GM18517 (cell line): ENCODE data around the gene ABLIM2.
"Not testable (repeated sequence)": the region's sequence is repeated elsewhere in the genome, so short reads cannot be mapped to it uniquely, and the experiment has no call there.

ENCODE experiments used
- ATAC-seq: cut with Tn5 transposase; IDR thresholded peaks from one replicate; pipeline ENCODE4 v1.9.1; 2021; ENCODE audit warnings: mild to moderate bottlenecking, moderate library complexity; ENCODE audit not compliant: unreplicated experiment

The ABLIM2 gene

DNA sequence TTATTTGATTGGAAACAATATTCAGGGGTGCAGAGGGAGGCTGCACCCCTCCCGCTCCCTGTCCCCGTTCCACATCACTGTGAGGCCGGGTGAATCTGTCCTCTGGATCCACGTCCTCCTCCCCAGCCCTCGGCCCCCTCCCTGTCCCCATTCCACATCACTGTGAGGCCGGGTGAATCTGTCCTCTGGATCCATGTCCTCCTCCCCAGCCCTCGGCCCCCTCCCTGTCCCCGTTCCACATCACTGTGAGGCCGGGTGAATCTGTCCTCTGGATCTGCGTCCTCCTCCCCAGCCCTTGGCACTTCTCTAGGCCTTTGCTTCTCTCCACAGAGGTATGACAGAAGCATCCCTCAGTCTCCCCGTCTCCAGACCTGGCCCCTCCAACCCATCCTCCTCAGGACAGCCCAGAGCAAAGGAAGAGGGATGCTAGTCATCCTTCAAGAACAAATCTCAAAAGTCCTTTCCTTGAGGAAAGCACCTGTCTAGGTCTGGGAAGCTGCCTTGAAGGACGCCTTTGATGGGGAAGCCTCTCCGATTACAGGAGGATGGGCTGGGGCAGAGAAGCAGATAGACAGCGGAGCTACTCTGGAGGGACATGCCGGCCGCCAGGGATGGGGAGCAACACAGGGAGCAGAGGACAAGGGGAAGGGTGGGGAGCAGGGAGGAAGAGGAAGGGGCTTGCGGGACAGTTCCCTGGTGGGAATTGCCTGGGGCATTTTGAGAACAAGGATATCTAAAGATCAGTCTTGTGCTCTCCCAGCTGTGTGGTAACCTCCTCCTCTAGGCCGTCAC lies 208.1 kb downstream of the ABLIM2 start:
- ATAC-seq, result no peak

DNA sequence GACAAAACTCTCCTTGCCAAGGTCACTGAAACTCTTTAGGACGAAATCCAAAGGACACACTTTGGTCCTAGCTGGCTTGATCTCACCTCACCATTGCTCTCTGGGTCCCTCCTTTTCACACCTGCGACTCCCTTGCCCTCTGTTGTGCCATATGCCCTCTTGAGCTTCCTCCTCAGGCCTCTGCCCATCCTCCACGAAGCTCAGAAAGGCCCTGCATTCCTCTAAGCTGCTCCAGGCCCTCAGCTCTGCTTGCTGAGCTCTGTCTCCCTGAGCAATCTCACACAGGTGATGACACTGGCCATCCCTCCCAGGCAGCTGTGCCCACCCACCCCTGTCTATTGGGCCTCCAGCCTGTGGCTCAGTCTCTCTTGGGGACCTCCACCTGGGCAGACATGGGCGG lies 208.9 kb downstream of the ABLIM2 start:
- ATAC-seq, result no peak

DNA sequence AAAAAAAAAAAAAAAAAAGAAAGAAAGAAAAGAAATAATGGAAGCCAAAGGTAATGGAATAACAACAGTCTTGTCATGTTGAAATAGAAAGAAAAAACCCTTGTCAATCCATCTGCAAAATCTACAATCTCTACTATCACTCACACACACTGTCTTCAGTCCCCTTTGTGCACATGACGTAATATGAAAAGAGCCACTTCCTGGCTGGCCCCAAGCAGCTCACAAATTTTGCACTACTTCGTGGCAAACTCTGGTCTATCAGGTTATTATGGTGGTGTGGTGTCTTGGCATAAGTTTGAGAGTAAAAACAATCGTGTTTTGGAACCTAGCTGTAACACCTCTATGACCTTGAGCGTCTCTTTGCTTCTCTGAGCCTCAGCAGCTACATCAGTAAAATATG lies 210.7 kb downstream of the ABLIM2 start:
- no peak for ATAC-seq

DNA sequence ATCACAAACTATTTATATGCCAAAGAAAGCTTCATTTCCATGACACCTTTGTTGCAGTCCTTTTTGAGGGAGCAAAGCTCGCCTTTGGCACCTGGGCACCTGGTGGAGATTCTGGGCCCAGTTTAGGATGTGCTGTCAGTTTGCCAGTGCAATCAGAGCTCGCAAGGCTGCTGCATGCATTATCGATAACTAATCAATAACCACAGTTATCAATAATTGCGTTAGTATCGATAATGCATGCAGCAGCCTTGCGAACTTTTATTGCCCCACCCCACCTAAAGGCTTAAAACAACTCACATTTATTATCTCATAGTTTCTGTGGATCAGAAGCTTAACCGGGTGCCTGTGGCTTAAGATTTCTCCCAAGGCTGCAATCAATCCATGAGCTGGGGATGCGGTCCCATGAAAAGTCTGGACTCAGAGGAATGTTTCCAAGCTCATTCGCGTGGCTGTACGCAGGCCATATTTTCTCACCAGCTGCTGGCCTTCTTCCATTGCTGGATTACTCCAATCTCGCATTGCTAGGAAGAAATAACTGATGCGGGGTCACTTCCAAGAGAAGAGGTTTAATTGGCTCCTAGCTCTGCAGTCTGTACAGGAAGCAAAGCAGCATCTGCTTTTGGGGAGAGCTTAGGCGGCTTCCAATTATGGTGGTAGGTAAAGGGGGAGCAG lies 212.8 kb downstream of the ABLIM2 start:
- ATAC-seq, result no peak

DNA sequence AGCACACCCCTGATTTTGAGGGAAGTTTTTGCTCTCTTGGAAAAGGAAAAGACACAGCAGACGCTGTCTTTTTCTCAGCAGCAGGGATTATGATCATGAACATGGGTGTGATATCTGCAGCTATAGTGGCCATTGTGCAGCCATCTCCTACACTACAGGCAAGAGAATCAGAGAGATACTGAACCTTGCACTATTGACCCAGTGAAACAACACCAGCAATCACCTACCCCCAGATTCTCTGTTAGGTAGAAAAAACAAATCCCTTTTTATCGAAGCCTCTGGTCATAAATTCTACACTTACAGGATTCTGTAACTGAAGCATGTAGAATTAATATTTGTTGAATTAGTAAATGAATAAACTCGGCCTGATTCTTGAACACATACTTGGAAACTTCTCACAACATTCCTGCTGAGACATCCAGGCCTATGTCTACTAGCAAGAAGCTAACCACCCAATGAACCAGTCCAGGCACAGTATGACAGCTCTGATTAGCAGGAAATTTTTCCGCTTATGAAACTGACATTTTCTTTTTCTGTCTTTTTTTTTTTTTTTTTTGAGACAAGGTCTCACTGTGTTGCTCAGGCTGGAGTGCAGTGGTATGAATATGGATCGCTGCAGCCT lies 213.9 kb downstream of the ABLIM2 start:
- ATAC-seq, result no peak

DNA sequence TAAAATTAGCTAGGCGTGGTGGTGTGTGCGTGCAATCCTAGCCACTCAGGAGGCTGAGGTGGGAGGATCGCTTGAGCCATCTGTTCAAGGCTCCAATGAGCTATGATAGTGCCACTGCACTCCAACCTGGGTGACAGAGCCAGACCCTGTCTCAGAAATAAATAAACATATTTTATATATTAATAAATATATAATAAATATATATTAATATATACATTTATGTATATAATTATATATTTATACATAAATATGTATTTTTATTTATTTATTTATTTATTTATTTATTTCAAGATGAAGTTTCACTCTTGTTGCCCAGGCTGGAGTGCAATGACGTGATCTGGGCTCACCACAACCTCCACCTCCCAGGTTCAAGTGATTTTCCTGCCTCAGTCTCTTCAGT lies 214.9 kb downstream of the ABLIM2 start:
- not testable (repeated sequence) for ATAC-seq

DNA sequence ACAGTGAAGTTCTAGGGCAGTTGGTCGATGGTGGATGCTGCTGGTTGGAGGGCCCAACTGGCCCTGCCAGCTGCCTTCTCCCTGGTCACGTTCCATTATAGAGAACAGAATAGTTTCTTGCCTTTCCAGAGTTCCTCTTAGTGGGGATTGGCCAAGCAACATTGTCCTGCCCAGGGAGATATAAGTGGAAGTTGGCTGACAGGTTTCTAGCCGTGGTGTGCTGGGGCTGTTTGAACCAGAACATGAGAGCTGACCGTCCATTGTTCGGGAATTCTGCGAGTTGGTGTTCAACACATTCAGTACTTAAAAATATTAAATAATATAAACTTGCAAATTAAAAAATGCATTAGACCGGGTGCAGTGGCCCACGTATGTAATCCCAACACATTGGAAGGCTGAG lies 215.4 kb downstream of the ABLIM2 start:
- no peak for ATAC-seq

DNA sequence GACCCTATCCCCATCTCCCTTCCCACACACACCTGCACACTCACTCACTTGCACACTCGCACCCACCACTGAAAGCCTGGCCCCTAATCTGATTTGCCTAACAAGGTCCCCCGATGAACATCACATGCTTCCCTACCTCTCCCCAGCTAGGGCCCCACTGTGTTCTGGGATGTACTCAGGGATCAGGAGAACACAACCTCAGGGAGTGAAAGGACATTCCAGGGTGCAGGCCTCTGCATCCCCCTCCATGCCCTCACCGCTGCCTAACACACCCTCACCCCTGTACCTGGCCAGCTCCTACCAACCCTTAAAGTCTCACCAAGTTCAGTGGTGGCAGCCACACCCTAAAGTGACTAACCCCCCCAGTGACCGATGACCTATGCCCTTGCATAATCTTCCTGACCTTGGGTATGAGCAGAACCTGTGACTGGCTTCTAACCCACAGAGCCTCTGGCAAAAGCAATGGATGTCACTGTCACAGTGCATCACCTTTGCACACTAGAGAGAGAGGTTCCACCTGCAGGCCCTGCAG lies 216.6 kb downstream of the ABLIM2 start:
- no peak for ATAC-seq

DNA sequence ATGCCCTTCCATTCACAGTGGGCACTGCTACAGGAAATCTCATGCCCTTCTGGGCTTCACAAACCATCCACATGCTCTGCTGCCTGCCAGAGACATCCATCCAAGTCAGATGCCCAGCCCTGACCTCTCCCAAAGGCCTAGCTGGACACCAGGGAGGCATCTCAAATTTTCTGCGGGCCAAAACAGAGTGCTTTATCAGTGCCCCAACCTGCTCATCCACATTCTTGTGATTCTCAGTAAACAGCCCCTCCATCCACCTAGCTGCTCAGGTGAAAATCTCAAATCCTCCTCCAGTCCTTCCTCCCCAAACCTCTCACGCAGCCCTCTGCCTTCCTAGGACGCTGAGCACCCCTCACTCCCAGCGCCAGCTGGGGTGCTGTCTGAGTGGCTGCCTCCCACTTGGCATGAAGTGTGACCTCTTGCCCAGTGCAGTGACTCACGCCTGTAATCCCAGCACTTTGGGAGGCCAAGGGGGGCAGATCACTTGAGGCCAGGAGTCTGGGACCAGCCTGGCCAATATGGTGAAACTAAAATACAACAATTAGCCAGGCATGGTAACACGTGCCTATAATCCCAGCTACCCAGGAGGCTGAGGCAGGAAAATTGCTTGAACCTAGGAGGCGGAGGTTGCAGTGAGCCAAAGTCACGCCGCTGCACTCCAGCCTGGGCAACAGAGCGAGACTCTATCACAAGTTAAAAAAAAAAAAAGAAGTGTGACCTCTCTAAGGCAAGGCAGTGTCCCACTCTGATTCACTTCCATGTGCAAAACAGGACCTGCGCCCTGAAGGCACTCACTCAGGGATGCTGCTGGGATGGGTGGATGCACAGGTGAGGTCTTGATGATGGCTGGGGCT lies 217.3 kb downstream of the ABLIM2 start:
- no peak for ATAC-seq

DNA sequence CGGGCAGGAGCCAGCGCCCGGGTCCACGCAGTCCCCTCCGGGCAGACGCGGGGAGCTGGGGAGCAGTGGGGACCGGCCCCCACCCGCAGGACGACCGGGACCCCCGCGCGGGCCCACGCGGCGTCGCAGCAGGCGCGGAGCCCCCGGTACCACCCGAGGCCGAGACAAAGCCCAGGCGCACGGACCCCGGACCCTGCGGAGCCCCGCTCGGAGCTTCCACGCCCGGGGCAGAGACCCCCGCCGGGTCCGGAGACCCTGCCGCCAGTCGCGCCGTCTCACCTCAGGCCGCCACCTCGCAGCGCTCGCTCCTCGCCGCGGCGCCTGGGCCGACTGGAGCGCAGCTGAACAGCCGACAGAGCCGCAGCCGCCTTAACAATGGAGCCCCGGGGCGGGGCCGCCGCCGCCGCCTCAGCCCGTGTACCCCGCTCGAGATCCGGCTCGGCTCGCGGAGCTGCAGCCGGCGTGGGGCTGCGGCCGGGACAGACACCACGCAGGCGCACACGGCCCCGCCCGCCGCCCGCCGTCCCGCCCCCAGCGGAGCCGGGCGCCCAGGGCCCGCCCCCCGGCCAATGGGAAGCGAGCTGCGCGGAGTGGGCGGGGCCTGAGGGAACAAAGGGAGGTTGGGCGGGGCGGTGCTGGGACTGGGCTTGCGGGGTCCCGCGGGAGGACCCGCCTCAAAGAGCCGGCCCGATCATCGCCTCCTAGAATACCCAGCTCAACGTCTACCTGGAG lies 219.1 kb downstream of the ABLIM2 start, which contains the start of gene AFAP1:
Gene AFAP1, minus strand, starts transcription at position 485 of the 732 bp plus-strand sequence. CDS start 67,783 bp downstream, outside the sequence.
- peak; percentile 77 for ATAC-seq

DNA sequence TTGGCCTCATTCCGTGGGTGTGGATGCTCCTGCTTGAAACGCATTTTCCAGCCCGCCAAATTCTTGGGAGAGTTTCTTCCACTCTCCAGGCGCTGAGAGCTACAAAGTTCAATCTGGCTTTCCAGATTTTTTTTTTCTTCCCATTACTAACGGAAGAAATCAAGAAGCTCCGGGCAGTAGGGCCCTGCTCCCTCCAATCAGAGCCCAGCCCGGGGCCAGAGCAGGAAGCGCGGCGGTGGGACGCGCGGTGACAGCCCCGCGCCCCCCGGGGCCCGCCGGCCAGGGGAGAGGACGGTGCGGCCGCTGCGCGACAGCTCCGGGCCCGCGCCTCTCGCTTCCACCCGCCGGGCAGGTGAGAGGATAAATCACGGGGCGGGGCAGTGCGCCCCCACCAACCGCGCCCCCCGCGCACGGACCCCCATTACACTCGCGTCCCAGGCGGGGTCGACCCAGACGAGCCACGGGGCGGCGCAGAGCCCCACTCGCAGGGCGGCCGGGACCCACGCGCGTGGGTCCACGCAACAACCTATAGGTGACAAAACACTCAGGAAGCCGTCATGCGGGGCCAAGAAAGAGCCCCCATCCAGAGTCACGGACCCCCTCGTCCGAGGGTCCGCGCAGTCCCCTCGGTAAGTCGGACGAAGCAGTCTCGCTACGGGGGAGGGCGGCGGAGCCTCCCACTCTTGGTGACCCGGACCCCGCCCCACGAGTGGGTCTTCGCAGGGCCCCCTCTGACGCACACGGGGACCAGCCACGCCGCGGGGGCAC lies 219.8 kb downstream of the ABLIM2 start:
- ATAC-seq, result no peak

DNA sequence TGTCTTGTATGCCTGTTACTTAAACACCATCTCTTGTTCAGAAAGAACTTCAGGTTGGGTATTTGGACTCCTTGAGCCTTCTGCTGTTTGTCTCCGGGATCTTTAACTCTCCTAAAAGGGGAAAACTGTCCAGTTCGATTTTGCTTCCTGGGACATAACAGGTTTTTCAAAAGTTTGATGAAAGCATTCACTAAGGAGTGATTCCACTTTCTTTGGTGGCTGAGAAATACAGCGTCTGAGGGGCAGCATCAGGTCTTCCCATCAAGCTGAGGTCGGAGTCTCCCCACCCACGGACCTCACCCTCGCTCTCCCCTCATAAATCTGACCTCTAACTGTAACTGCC lies 220.4 kb downstream of the ABLIM2 start:
- ATAC-seq, result no peak

DNA sequence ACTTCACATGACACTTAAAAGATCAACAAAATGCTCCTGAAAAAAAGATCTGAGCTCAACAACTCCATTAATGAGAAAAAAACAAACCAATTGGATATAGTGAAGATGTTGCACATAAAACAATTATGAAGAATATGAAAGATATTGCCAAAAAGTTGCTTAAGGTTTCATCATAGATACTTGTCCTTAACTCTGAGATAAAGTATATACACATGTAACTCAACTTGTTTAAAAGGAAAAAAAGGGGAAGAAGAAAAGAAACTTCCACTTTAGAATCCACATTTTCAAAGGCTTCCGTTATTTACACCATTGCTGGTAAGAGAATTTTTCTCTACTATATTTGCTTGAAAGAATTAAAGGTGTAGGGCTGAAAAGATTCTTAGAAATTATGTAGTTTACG lies 221.6 kb downstream of the ABLIM2 start:
- ATAC-seq, result no peak

DNA sequence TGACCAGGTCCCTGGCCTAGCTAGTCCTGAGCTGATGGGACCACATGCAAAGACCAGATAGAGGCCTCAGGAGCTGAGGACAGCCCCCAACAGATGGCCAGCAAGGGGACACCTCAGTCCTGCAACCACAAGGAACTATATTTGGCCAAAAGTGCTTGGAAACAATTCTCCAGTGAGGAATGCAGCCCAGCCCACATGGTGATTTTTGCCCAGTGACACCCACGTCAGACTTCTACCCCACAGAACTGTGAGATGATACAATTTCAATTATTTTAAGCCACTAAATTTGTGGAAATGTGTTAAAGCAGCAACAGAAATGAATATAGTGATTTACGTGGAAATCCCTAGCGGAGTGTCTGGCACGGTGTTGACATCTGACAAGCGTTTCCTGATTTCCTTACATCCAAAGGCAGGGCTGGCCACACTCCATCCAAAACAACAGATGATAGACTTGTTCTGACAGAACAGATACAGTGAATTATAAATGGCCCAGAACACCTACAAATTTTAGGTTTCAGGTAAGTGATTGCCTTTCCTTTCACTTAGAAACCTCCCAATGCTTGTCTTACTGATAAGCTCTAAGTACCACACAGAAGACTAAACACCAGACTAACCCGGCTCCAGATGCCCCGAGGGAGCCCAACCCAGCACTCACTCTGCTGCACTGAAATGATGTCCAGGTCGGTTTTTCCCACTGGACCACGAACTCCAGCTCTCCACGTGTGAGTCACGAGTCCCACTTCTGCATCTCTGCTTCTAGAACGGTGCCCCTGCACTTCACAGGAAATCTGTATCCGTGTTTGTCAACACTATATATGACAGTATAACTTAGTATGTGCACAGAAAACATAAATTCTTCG lies 224.7 kb downstream of the ABLIM2 start:
- ATAC-seq, result no peak

DNA sequence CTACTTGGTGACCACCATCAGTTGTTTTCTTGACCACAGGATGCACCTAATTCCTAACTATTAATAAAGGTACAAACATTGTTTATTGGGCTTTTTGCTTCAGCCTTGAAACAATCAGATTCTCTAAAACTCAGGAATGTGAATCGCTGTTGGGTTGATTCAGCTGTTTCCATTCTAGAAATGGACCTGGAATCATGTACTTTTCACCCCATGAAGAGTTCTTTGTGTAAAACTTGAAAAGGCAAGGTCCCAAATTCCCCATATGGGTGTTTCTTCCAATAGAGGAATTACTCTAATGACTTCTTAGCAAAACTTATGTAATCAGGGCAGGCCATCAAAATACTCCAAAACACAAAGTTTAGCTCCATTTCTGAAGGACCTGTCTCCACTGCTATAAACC lies 226.3 kb downstream of the ABLIM2 start:
- ATAC-seq, result no peak

DNA sequence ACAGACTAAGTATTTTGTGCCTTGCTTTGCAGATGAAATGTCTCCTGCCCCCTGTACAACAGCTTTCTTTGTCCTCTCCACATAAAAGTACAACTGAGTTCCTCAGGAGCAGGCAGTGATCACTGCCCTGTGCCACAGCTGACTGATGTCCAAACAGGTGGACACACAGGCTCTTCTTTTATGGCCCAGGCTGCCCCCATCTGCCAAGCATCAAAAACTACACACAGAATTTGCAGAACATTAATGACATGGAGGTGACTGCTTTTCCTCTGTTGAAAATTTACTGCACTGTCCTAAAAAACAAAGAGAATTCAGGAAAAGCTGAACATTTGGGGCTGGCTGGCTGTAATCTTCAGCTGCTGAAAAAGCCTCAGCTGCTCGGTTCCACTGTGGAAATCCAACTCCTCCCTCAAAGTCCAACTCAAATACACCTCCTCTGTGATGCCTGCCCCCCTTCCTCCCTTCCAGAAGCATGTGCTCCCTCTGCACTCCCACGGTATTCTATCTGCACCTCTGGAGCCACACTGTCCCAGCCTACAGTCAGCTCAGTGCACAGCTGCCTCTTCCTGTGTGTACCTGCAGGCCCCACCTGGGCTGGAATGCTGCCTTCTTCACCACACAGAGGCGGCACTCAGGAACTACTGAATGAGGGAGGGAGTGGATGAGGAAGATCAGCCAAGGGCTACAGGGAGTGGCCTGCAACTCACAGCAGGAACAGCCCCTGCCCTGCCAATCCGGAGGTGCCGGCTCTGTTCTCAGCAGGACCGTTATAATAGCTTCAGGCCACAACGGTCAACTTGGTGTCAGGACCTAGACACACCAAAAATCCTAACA lies 229.3 kb downstream of the ABLIM2 start:
- ATAC-seq, result no peak

DNA sequence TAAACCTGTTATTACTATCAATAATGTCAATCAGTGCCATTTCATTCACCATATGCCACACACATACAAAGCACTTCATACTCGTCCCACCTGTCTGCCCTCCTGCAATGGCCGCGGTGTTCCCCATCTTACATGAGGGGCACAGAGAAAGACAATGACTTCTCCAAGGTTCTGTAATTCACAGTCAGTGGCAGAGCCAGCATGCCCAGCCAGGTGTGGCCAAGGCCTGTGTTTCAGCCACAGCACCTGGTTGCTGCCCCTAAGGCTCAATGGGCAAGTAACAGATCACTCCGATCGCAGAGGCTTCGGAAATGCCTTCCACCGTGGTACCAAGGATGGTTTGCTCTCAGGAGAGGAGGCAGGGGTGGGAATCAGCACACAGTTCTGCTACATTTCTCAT lies 229.9 kb downstream of the ABLIM2 start:
- no peak for ATAC-seq

DNA sequence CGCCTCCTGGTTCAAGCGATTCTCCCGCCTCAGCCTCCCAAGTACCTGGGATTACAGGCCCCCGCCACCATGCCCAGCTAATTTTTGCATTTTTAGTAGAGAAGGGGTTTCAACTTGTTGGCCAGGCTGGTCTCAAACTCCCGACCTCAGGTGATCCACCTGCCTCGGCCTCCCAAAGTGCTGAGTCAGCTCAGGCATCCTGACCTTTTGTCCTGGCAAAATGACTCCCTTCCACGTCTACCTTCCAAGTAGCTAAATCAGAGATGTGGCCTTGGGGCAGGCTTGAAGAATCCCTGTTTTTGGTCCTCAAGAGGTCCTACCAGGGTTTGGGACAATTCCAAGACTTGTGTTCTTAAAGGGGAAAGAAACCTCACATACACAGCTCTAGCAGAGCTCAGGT lies 231.8 kb downstream of the ABLIM2 start:
- ATAC-seq, result no peak
